Sigmoid colon (tissue), 7 donors: Measurements from ENCODE around the gene AHR. TPM values are rescaled to one million over a fixed set of nuclear protein-coding genes. Genes with fewer than 3 reads are reported as not detected.

Experiments used
- DNase-seq: peaks from one replicate; pipeline ENCODE4 v3.0.0-alpha.2; 2019
- H3K27ac ChIP-seq, 4 donors: fragments of 200-600 bp; sonication (generic); one replicate each; pipeline ENCODE4 v1.5.1; 2016 to 2019; ENCODE audit warnings: mild to moderate bottlenecking in 1 of 4
- H3K27me3 ChIP-seq, 3 donors: fragments of 200-600 bp; sonication (generic); one replicate each; pipeline ENCODE4 v1.5.1; 2019; ENCODE audit warnings: mild to moderate bottlenecking in 1 of 3
- H3K36me3 ChIP-seq, 4 donors: fragments of 200-600 bp; sonication (generic); one replicate each; pipeline ENCODE4 v1.5.1; 2016 to 2019
- H3K4me1 ChIP-seq, 4 donors: fragments of 200-600 bp; sonication (generic); one replicate each; pipeline ENCODE4 v1.5.1; 2017 to 2019
- H3K4me3 ChIP-seq, 4 donors: fragments of 200-600 bp; sonication (generic); one replicate each; pipeline ENCODE4 v1.5.1; 2017 to 2019; ENCODE audit warnings: mild to moderate bottlenecking in 2 of 4, moderate library complexity in 1 of 4
- H3K9me3 ChIP-seq, 4 donors: fragments of 200-600 bp in 3 of 4; sonication (generic) in 3 of 4; one replicate each; pipeline versions ENCODE4 v1.5.1 to v1.6.1; 2013 to 2019
- CTCF ChIP-seq, 4 experiments: fragments of 450-650 bp in 3 of 4; fragments of 200-600 bp in 1 of 4; IDR thresholded peaks; one replicate each; pipeline ENCODE4 v1.5.1; 2016 to 2019; ENCODE audit warnings: antibody characterized with exemption in 4 of 4, mild to moderate bottlenecking in 3 of 4, moderate library complexity in 2 of 4
- EP300 ChIP-seq, 4 donors: sonication (generic); formaldehyde crosslinking; IDR thresholded peaks; one replicate each; pipeline ENCODE4 v1.6.1; 2017; ENCODE audit warnings: antibody characterized with exemption in 4 of 4
- POLR2A ChIP-seq, 2 donors: fragments of 450-650 bp; IDR thresholded peaks; one replicate each; pipeline ENCODE4 v1.6.1; 2016; ENCODE audit warnings: antibody characterized with exemption in 2 of 2, mild to moderate bottlenecking in 2 of 2, moderate library complexity in 2 of 2
- POLR2AphosphoS5 ChIP-seq, 4 donors: sonication (generic); formaldehyde crosslinking; IDR thresholded peaks; one replicate each; pipeline ENCODE4 v1.6.1; 2017; ENCODE audit warnings: antibody characterized with exemption in 4 of 4
- WGBS, 2 donors: extraction: QIAGEN DNeasy Blood & Tissue Kit; methylation state at CpG; one replicate each; pipeline ENCODE4 v1.1.7; 2013; 5-methylcytosine and 5-hydroxymethylcytosine counted together
- intact Hi-C: fragments of 100-400 bp; cut with DNase I; formaldehyde crosslinking; loops from one replicate; pipeline ENCODE4 v1.15.1; 2023
- polyA plus RNA-seq, 3 donors: library from polyadenylated mRNA; stranded (reverse); fragments of 200-250 nt; gene quantifications; one replicate each; pipeline ENCODE4 v1.2.3, GENCODE V29; 2013
- total RNA-seq, 4 donors: library from RNA; depleted of rRNA; stranded (reverse); fragments of >200 nt; gene quantifications; one replicate each; pipeline ENCODE4 v1.1.0, GENCODE V29; 2016
- donor health status: healthy with polysubstance abuse.
- donor health status: Bipolar disorder and iron deficiency.
- donor health status: healthy.

AHR gene
- total and polyA plus RNA-seq, 7 donors = 9.0 to 76.0 (median 41.8) TPM

GRCh38 chr7:17300437-17300836 is 2.0 kb downstream of the AHR start:
- 44 to 52% methylated on average over 1 of the region's 1 CpG for WGBS, 2 donors
- intact Hi-C loops = loop anchor here (10.0 kb wide), 1 partner anchor 206 kb away; no protein-coding TSS in a partner anchor
- Histone ChIP-seq H3K27ac (peak overlapping the region; percentile 91 to 97 (median 93)), H3K36me3 (no peaks in the 10 kb centered on the region), H3K4me1 (peaks cover 0 to 44% (median 22%) of the 10 kb centered on the region in 4 donors), H3K27me3 (no peaks in the 10 kb centered on the region), H3K9me3 (no peaks in the 10 kb centered on the region), H3K4me3 (peak overlapping the region; percentile 93 to 99 (median 95))
- DNase-seq = no peak
- TF ChIP-seq POLR2A (IDR thresholded peaks at IDR 0.05) (no peak), POLR2AphosphoS5 (IDR thresholded peaks at IDR 0.05) (no peak), CTCF (IDR thresholded peaks at IDR 0.05) (no peak), EP300 (IDR thresholded peaks at IDR 0.05) (no peak)

DNA sequence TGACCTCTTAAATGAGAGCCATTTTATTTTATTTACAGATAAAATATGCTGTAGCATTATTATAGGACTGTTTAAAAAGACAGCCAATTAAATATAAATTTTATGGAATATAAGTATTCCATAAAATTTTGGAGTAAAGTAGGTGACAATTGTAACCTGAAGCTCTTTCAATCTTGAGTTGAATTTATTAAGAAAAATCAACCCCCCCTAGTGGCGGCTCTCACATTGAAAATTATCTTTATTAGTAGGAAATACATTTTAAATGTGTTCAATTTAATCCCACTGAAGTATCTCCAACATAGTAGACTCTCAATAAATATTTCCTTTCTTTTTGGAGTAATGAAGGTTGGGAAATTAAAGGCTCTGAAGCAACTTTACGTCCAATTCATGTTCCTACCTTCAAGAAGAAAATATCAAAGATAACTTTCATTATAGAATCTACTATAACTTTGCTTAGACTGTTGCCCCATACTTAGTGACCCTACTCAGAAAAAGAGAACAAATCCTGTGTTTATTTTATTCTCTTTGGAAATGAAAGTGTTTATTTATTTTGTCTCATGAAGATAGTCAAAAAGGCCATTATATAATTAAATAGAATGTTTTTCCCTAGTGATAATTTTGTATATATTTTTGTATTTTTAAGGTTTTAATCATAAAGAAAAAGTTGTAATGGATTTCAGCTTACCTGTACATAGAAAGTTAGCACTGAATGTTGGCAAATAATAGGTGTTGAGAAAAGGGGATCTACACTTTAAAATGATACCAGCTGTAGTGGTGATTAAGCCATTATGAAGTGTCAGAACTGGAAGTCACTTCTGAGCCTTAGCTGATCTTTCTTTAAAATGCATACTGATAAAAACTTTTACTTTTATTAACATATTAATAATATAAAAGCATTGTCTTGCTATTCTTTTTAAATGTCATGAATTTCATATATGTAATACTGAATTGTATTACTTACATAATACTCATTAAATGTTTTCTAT is 3.3 kb downstream of the AHR start:
- Histone ChIP-seq H3K36me3 (no peaks in the 10 kb centered on the region), H3K27me3 (no peaks in the 10 kb centered on the region), H3K27ac (peak overlapping the region; percentile 10 to 97 (median 93)), H3K9me3 (no peaks in the 10 kb centered on the region), H3K4me3 (peak overlapping the region; percentile 5 to 99 (median 95)), H3K4me1 (peaks cover 0 to 57% (median 35%) of the 10 kb centered on the region in 4 donors)
- WGBS, 2 donors = 19 to 26% methylated on average over 2 of the region's 2 CpGs
- intact Hi-C loops = loop anchor here (10.0 kb wide), 1 partner anchor 207 kb away; no protein-coding TSS in a partner anchor
- TF ChIP-seq CTCF (IDR thresholded peaks at IDR 0.05) (peak in 3 of 4 experiments; percentile 46 to 60 (median 51)), POLR2AphosphoS5 (IDR thresholded peaks at IDR 0.05) (no peak), EP300 (IDR thresholded peaks at IDR 0.05) (no peak)
- DNase-seq = peak; percentile 63

DNA sequence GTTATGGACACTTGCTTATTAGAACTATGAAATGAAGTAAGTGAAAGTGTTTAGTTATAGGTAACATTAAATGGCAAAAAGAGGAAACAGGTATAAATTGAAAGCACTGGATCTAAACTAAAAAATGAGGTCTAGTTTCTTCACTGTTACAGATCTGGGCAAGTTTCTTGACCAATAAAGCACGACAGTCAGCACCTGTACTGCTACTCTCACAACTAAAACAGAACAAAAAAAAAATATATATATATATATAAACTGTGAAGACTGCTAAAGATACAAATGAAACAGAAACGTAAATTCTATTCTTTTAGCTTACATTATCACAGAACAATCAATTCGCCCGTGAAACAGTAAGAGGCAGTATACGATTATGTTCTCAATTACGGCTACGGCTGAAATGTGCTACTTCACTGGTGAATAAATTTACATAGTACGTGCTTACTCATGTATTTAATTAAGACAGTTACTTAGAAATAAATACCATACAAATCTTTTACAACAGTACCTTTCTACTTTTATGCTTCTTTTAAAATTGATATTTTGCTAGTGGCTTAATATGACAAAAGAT is 4.2 kb downstream of the AHR start:
- Histone ChIP-seq H3K4me3 (peak overlapping the region in 1 of 4 donors; percentile 97), H3K27ac (peak overlapping the region in 3 of 4 donors; percentile 11 to 97 (median 25)), H3K4me1 (peaks cover 0 to 66% (median 43%) of the 10 kb centered on the region in 4 donors)

GRCh38 chr7:17304926-17305325 is 6.5 kb downstream of the AHR start:
- no peaks in the 10 kb centered on the region for H3K27me3 ChIP-seq
- TF ChIP-seq CTCF (IDR thresholded peaks at IDR 0.05) (no peak), POLR2AphosphoS5 (IDR thresholded peaks at IDR 0.05) (peak in 2 of 4 donors; percentile 11 to 31)
- peaks cover 0 to 2% (median 0%) of the 10 kb centered on the region in 4 donors for H3K36me3 ChIP-seq
- H3K9me3 ChIP-seq = no peaks in the 10 kb centered on the region
- intact Hi-C loops = loop anchor here (10.0 kb wide), 1 partner anchor 210 kb away; no protein-coding TSS in a partner anchor
- H3K4me1 ChIP-seq = peaks cover 0 to 72% (median 51%) of the 10 kb centered on the region in 4 donors
- DNase-seq = no peak
- H3K4me3 ChIP-seq = peak overlapping the region in 1 of 4 donors; percentile 11
- peak overlapping the region; percentile 48 to 74 (median 64) for H3K27ac ChIP-seq

More for the DNA sequence above, 4.2 kb downstream of the AHR start:
- no peak for DNase-seq
- no peaks in the 10 kb centered on the region for H3K9me3 ChIP-seq
- intact Hi-C loops = loop anchor here (10.0 kb wide), 1 partner anchor 208 kb away; no protein-coding TSS in a partner anchor
- H3K27me3 ChIP-seq = no peaks in the 10 kb centered on the region
- H3K36me3 ChIP-seq = no peaks in the 10 kb centered on the region
- TF ChIP-seq POLR2AphosphoS5 (IDR thresholded peaks at IDR 0.05) (no peak), EP300 (IDR thresholded peaks at IDR 0.05) (no peak), POLR2A (IDR thresholded peaks at IDR 0.05) (no peak), CTCF (IDR thresholded peaks at IDR 0.05) (no peak)
- 37 to 72% methylated on average over 8 of the region's 8 CpGs for WGBS, 2 donors
